HG02852 (cell line): ENCODE results near the gene SLC7A6.

Source experiments
- ATAC-seq: cut with Tn5 transposase; IDR thresholded peaks from one replicate; pipeline ENCODE4 v1.9.1; 2021; ENCODE audit warnings: mild to moderate bottlenecking, moderate library complexity; ENCODE audit not compliant: unreplicated experiment

SLC7A6 gene

GRCh38 chr16:68253721-68254120, 10.6 kb upstream of the SLC7A6 start:
- no peak for ATAC-seq

GRCh38 chr16:68255712-68256111, 8.6 kb upstream of the SLC7A6 start:
- ATAC-seq, result no peak

GRCh38 chr16:68257251-68257905, 6.9 kb upstream of the SLC7A6 start:
- peak; percentile 69 for ATAC-seq

GRCh38 chr16:68257906-68258800, 6.2 kb upstream of the SLC7A6 start:
- ATAC-seq, result no peak

GRCh38 chr16:68259007-68259825, 5.1 kb upstream of the SLC7A6 start:
- ATAC-seq, result no peak

DNA sequence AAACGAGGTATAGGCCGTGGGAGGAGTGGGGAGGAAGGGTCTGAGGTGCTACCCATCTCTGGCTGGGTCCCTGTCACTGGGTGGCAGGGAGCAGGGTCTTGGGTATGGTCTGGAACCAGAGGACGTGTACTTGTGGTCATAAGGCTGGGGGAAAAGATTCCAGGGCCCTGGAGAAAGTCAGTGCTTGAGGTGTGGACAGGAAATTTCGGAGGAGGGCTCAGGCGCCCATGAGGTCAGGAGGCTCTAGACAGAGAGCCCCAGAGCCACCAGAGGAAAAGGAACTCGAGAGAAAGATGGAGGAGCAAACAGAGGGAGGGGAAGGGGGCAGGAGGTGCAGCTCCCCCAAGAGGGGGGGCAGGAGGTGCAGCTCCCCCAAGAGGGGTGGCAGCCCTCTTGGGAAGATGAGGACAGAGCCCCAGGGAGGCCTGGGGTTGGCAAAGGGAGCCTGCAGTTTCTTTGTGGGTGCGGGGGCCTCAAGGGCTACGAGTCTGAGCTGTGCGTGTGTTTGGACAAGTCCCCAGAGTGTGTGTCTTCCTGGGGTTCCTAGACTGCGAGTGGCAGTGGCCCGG, 683 bp upstream of the SLC7A6 start:
- peak; percentile 5 for ATAC-seq

GRCh38 chr16:68265078-68265920, 973 bp downstream of the SLC7A6 start:
- no peak for ATAC-seq

DNA sequence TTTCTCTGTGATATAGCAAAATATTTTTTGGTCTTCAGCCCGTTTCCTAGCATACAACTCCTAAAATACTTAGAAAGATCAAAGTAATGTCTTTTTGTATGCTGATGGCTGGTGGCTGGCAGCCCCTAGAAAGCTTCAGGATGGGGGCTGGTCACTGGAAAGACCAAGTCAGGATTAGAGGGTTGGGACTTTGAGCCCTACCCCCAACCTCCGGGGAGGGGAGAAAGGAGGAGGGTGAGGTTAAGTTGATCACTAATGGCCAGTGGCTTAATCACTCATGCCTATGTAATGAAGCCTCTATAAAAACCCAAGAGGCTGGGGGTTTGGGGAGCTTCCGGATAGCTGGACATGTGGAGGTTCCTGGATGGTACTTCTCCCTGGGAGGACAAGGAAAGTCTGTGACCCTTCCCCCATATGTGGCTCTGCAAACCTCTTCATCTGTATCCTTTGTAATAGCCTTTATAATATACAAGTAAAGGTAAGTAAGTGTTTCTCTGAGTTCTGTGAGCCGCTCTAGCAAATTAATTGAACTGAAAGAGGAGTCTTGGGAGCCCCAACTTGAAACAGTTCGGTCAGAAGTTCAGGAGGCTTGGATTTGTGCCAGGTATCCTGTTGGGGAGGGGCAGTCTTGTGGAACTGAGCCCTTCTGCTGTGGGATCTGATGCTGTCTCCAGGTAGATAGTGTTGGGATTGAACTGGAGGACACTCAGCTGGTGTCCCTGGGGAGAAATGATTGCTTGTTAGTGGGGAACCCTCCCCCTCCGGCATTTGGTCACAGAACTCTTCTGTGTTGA, 3.5 kb downstream of the SLC7A6 start:
- ATAC-seq, result no peak

GRCh38 chr16:68269793-68270192, 5.5 kb downstream of the SLC7A6 start:
- ATAC-seq, result no peak

DNA sequence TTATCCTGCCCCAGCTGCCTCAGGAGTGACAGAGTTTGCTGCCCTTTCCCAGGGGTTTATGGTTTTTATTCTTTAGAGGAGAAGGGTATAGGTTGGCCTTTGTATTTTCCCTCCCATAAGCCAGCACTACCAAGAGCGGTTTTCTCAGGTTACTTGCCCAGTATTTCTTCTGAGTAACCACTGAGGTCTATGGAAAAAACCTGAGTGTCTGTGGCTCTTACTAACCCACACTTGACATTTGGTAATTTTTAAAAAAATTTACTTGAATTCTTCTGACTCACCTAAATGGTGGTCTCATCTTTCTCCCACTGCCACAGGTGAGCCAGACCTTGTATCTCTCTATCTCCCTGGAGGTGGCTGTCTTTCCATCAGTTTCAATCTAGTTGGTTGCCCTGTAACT, 6.0 kb downstream of the SLC7A6 start:
- no peak for ATAC-seq

DNA sequence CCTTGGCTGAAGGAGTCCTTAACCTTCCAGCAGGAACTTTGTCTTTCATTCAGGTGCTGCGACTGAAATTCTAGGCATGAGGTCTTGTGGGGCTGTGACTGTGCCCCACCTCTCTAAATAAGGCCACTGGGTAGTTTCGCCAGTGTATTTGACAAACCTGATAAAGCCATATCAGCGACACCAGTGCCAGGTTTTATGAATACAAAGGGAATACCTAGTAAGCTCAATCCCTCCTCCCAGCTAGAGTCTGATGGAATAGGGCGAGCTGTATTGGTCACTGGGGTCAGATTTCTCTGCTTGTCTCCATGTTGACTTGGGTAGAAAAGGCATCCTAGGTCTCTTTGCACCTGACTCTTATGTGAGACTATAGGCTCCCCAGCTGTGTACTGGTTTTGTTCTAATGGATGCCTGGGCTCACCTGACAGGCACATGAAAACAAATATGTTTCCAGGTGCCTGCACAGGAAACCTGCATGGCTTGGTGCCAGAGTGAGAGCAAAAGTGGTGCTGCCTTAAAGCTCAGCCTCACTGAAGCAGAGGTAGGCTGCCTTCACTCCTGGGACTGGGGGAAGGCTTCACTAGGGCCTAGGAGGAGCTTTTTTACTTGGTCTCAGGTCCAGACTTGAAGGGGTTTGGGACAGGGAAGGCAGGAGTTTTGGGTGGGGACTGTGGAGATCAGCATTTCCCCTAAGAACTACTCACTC, 8.3 kb downstream of the SLC7A6 start:
- ATAC-seq, result no peak

- no peak for ATAC-seq
These were observed 9.1 kb downstream of the SLC7A6 start for GRCh38 chr16:68273459-68273858.

- ATAC-seq, result no peak
These were observed 9.6 kb downstream of the SLC7A6 start for GRCh38 chr16:68273896-68274295.

GRCh38 chr16:68274441-68274840, 10.1 kb downstream of the SLC7A6 start:
- no peak for ATAC-seq

- ATAC-seq, result peak; percentile 69
These were observed 11.4 kb downstream of the SLC7A6 start for GRCh38 chr16:68275611-68276191.

- ATAC-seq, result no peak
These were observed 11.9 kb downstream of the SLC7A6 start for GRCh38 chr16:68276223-68276622.

DNA sequence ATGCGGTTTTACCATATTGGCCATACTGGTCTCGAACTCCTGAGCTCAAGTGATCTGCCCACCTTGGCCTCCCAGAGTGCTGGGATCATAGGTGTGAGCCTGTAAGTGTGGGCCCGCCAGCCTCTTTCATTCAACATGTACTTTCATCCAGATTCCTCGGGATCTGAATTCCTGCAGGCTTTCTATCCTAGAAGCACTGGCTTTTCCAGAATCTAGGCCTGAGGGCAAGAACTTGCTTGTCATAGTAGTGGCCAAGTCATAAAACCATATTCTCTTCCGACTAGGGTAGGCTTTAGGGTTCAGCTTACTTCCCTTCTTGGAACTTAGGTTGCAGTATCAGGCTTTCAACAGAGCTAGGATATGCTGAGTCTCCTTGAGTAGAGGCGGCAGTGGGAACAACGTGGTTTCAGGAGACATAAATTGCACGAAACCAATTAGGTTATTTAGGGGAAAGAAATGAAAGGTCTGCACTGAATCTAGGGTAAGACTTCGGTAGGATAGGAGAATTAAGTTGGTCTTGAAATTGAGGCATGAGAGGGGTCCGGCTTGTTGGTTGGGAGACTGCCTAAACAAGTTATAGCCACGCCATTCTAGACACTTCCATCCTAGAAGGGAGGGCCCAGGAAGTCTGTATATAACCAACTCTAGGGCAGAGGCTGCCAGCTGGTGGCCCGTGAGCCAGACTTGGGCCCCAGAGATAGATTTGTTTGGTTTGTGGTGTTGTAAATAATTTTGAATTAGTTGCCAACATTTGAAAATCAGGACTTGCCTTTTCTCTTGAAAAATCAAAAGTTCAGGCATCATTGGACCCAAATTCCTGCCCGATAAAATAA, 15.6 kb downstream of the SLC7A6 start:
- ATAC-seq, result no peak
